B cell (primary cell): Measurements from ENCODE around the gene SMURF2. TPM values are rescaled to one million over a fixed set of nuclear protein-coding genes. Genes with fewer than 3 reads are reported as not detected.

ENCODE experiments used
- ATAC-seq: fragments of 200-7000 bp; cut with Tn5 transposase; one replicate; pipeline ENCODE4 v1.10.0; 2021; ENCODE audit warnings: low read depth, mild to moderate bottlenecking, moderate number of reproducible peaks, moderate library complexity
- CTCF ChIA-PET: fragments of 350-600 bp; sonication (Branson Sonifier 250); formaldehyde crosslinking; loops from one replicate; lab custom pipeline; 2021; ENCODE audit warnings: antibody characterized with exemption, inconsistent platforms; lab: Charles Lee
- POLR2A ChIA-PET: fragments of 350-600 bp; sonication (Branson Sonifier 250); formaldehyde crosslinking; loops from one replicate; lab custom pipeline; 2021; ENCODE audit warnings: antibody characterized with exemption; lab: Charles Lee
- DNase-seq: peaks from one replicate; pipeline ENCODE4 v3.0.0; 2013
- H2AFZ ChIP-seq: 2 replicates; pipeline ENCODE4 v1.6.1; 2012; ENCODE audit warnings: mild to moderate bottlenecking, low read depth, low read length; ENCODE audit not compliant: insufficient read depth, poor library complexity, severe bottlenecking
- H3K27ac ChIP-seq, 2 donors: 1 replicate in 1 of 2; 2 replicates in 1 of 2; pipeline ENCODE4 v1.5.1; 2012 to 2013; ENCODE audit warnings: low read length in 2 of 2, mild to moderate bottlenecking in 2 of 2, moderate library complexity in 1 of 2
- H3K27me3 ChIP-seq, 4 experiments: fragments of 200-600 bp in 1 of 4; sonication (generic) in 1 of 4; replicated peaks in 1 of 4; 1 replicate in 2 of 4; 2 replicates in 2 of 4; pipeline versions ENCODE4 v1.6.1 to v1.7.0; 2013 to 2016; ENCODE audit warnings: low read length in 3 of 4, mild to moderate bottlenecking in 2 of 4, mixed read lengths in 1 of 4, moderate library complexity in 1 of 4; ENCODE audit not compliant: insufficient read depth in 4 of 4, control insufficient read depth in 3 of 4; ENCODE audit errors: control extremely low read depth in 1 of 4
- H3K36me3 ChIP-seq, 2 experiments: replicated peaks in 1 of 2; 1 replicate in 1 of 2; 2 replicates in 1 of 2; pipeline versions ENCODE4 v1.6.1 to v1.7.1; 2013; ENCODE audit warnings: low read length in 1 of 2; ENCODE audit not compliant: insufficient read depth in 2 of 2, control insufficient read depth in 1 of 2; ENCODE audit errors: control extremely low read depth in 1 of 2, extremely low read depth in 1 of 2
- H3K4me1 ChIP-seq, 2 donors: fragments of 200-600 bp in 1 of 2; sonication (generic) in 1 of 2; 1 replicate in 1 of 2; 2 replicates in 1 of 2; pipeline versions ENCODE4 v1.5.1 to v1.6.1; 2013 to 2017; ENCODE audit warnings: low read length in 2 of 2; ENCODE audit not compliant: control insufficient read depth in 2 of 2, insufficient read depth in 2 of 2
- H3K4me2 ChIP-seq: replicated peaks from 2 replicates; pipeline ENCODE3; 2012; ENCODE audit warnings: mild to moderate bottlenecking, low read depth, low read length; ENCODE audit not compliant: poor library complexity, severe bottlenecking
- H3K4me3 ChIP-seq, 5 experiments: fragments of 200-600 bp in 1 of 5; sonication (generic) in 1 of 5; 1 replicate in 3 of 5; 2 replicates in 2 of 5; pipeline versions ENCODE4 v1.5.1 to v1.7.0; 2011 to 2016; ENCODE audit warnings: low read length in 4 of 5, mild to moderate bottlenecking in 4 of 5, low read depth in 2 of 5, control low read depth in 1 of 5, moderate library complexity in 1 of 5; ENCODE audit not compliant: insufficient read depth in 1 of 5; ENCODE audit errors: control extremely low read depth in 1 of 5, extremely low read depth in 1 of 5
- H3K79me2 ChIP-seq: fragments of 200-600 bp; sonication (generic); one replicate; pipeline ENCODE4 v1.6.0; 2016; ENCODE audit warnings: low read length; ENCODE audit not compliant: control insufficient read depth, insufficient read depth
- H3K9ac ChIP-seq: fragments of 200-600 bp; sonication (generic); 2 replicates; pipeline ENCODE4 v1.6.1; 2017; ENCODE audit warnings: mild to moderate bottlenecking, low read length, moderate library complexity
- H3K9me3 ChIP-seq, 3 donors: one replicate each; pipeline versions ENCODE4 v1.6.1 to v1.7.1; 2013; ENCODE audit warnings: low read length in 2 of 3; ENCODE audit not compliant: control insufficient read depth in 2 of 3, insufficient read depth in 1 of 3; ENCODE audit errors: control extremely low read depth in 1 of 3
- H4K20me1 ChIP-seq: 2 replicates; pipeline ENCODE4 v1.6.0; 2012; ENCODE audit warnings: mild to moderate bottlenecking, low read length; ENCODE audit not compliant: insufficient read depth, control insufficient read depth, poor library complexity, severe bottlenecking
- H3K27ac Mint-ChIP-seq: one replicate; pipeline ENCODE4 v1.8.0; 2021; ENCODE audit warnings: mixed read lengths
- H3K27me3 Mint-ChIP-seq: one replicate; pipeline ENCODE4 v1.8.0; 2021; ENCODE audit warnings: mixed read lengths
- H3K4me1 Mint-ChIP-seq: one replicate; pipeline ENCODE4 v1.8.0; 2021; ENCODE audit warnings: mixed read lengths
- H3K4me3 Mint-ChIP-seq: one replicate; pipeline ENCODE4 v1.8.0; 2021; ENCODE audit warnings: mixed read lengths
- H3K9me3 Mint-ChIP-seq: one replicate; pipeline ENCODE4 v1.8.0; 2022; ENCODE audit warnings: mixed read lengths; ENCODE audit not compliant: insufficient read depth
- EZH2 ChIP-seq: IDR thresholded peaks from 2 replicates; pipeline ENCODE4 v1.6.1; 2012; ENCODE audit warnings: borderline replicate concordance, low read depth, mild to moderate bottlenecking, moderate library complexity, low read length; ENCODE audit not compliant: insufficient read depth, poor library complexity, severe bottlenecking
- WGBS: methylation state at CpG from one replicate; pipeline ENCODE4 v1.1.5; 2013; ENCODE audit warnings: missing lambda C conversion rate; ENCODE audit not compliant: insufficient coverage; 5-methylcytosine and 5-hydroxymethylcytosine counted together
- intact Hi-C: fragments of 100-400 bp; cut with micrococcal nuclease; formaldehyde crosslinking; loops from one replicate; pipeline ENCODE4 v1.10.0; 2022
- polyA plus RNA-seq: library from polyadenylated mRNA; depleted of rRNA; stranded (reverse); fragments of >200 nt; gene quantifications from 2 replicates; pipeline ENCODE4 v1.2.3, GENCODE V29; 2012
- total RNA-seq, 2 donors: library from RNA; stranded (reverse); fragments of 120-200 nt in 1 of 2; gene quantifications; 1 replicate in 1 of 2; 2 replicates in 1 of 2; pipeline versions ENCODE4 v1.2.3 to v1.2.4, GENCODE V29; 2013 to 2022
- TF ChIP-seq, protein P1 (sequence below): fragments of 200-600 bp; IDR thresholded peaks from one replicate; pipeline ENCODE4 v1.8.0; 2022; ENCODE audit warnings: antibody characterized with exemption, mild to moderate bottlenecking

Gene SMURF2
- total and polyA plus RNA-seq, 2 donors (not counting 1 experiment from before 2014, with no cell fraction given), result 9.2 to 32.8 TPM

DNA sequence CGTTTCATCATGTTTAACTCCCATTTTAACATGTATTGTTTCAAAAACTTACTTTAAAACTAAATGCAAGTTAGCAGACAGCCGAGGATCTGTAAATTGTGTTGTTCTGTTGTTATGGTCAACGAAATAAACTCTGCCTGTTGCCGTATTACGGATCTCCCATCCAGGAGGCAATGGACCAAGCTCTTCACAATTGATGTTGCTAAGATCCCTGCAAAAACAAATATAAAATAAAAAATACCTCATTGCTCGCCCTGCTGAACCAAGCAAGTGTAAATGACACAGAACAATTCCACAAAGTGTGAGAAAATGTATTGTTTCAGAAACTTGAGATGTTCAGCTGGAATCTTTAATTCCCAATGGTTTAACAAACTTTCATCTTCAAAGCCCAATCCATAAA lies 90.4 kb downstream of the SMURF2 start:
- no peaks in the 10 kb centered on the region for H3K9me3 ChIP-seq
- DNase-seq (no peak), ATAC-seq (no peak)
- H3K27ac Mint-ChIP-seq, result no peak overlapping the region
- H3K27ac ChIP-seq, result no peak overlapping the region
- H3K9me3 Mint-ChIP-seq, result no peaks in the 10 kb centered on the region
- no peak overlapping the region for H3K9ac ChIP-seq
- no peaks in the 10 kb centered on the region for H3K27me3 Mint-ChIP-seq
- peaks cover 0 to 34% of the 10 kb centered on the region in 2 experiments for H3K36me3 ChIP-seq
- H2AFZ ChIP-seq, result no peak overlapping the region
- no peak for TF ChIP-seq EZH2
- TF ChIP-seq, protein P1, sequence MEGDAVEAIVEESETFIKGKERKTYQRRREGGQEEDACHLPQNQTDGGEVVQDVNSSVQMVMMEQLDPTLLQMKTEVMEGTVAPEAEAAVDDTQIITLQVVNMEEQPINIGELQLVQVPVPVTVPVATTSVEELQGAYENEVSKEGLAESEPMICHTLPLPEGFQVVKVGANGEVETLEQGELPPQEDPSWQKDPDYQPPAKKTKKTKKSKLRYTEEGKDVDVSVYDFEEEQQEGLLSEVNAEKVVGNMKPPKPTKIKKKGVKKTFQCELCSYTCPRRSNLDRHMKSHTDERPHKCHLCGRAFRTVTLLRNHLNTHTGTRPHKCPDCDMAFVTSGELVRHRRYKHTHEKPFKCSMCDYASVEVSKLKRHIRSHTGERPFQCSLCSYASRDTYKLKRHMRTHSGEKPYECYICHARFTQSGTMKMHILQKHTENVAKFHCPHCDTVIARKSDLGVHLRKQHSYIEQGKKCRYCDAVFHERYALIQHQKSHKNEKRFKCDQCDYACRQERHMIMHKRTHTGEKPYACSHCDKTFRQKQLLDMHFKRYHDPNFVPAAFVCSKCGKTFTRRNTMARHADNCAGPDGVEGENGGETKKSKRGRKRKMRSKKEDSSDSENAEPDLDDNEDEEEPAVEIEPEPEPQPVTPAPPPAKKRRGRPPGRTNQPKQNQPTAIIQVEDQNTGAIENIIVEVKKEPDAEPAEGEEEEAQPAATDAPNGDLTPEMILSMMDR, result no peak
- H3K79me2 ChIP-seq, result no peaks in the 10 kb centered on the region
- no peaks in the 10 kb centered on the region for H3K27me3 ChIP-seq
- ChIA-PET CTCF (no interaction called here), POLR2A (no interaction called here)
- no peaks in the 10 kb centered on the region for H3K4me1 ChIP-seq
- no peak overlapping the region for H3K4me3 ChIP-seq
- no peaks in the 10 kb centered on the region for H4K20me1 ChIP-seq
- no peaks in the 10 kb centered on the region for H3K4me1 Mint-ChIP-seq
- no peak overlapping the region for H3K4me3 Mint-ChIP-seq
- intact Hi-C loops, result no loop called here
- H3K4me2 ChIP-seq, result no peak overlapping the region
- no CpG with 5 or more reads among the region's 6 CpGs for WGBS

- Histone ChIP-seq H3K27ac (no peak overlapping the region), H3K79me2 (no peaks in the 10 kb centered on the region), H3K36me3 (peaks cover 8 to 26% of the 10 kb centered on the region in 2 experiments), H2AFZ (no peak overlapping the region), H3K4me2 (no peak overlapping the region), H3K9ac (no peak overlapping the region), H3K4me3 (no peak overlapping the region), H4K20me1 (no peaks in the 10 kb centered on the region), H3K9me3 (no peaks in the 10 kb centered on the region), H3K27me3 (no peaks in the 10 kb centered on the region), H3K4me1 (no peaks in the 10 kb centered on the region)
- Mint-ChIP-seq H3K4me1 (no peaks in the 10 kb centered on the region), H3K27me3 (no peaks in the 10 kb centered on the region), H3K9me3 (no peaks in the 10 kb centered on the region), H3K27ac (no peak overlapping the region), H3K4me3 (no peak overlapping the region)
- TF ChIP-seq, protein P1, result no peak
- no peak for ATAC-seq
- DNase-seq, result no peak
- intact Hi-C loops, result no loop called here
- ChIA-PET POLR2A (no interaction called here), CTCF (no interaction called here)
Measured at GRCh38 chr17:64565563-64565962, 96.5 kb downstream of the SMURF2 start.
